ENCODE data around the gene RBFA.
A peak's percentile ranks its signal among the peaks of the same experiment; 100 is the strongest.
"Not testable (repeated sequence)": the region's sequence is repeated elsewhere in the genome, so short reads cannot be mapped to it uniquely, and the experiment has no call there.

Gene RBFA

DNA sequence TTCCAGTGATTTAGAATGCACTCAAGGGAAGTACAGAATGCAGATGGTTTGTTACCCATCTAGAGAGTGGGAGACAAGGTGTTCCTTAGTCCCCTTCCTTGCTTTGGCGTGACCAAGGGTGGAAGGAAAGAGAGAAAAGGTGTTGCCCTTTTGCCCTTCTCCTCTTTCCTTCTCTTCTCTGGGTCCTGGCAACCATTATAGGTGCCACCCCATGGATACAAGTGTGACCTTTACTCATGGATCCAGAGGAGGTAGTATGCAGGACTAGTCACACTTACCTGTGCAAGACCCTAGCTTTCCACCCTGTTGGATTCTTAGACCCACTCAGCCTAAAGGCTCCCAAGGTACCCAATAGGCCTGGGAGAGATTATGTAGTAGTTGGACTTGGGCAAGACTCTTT is 11.6 kb upstream of the RBFA start:
- no peaks in the 10 kb centered on the region for H3K27me3 ChIP-seq (replicated peaks; ENCODE audit: control insufficient read depth, insufficient read depth, low read length)
- DNase-seq (ENCODE audit: extremely low read depth, insufficient read length) = no peak
- TF ChIP-seq, protein P1, sequence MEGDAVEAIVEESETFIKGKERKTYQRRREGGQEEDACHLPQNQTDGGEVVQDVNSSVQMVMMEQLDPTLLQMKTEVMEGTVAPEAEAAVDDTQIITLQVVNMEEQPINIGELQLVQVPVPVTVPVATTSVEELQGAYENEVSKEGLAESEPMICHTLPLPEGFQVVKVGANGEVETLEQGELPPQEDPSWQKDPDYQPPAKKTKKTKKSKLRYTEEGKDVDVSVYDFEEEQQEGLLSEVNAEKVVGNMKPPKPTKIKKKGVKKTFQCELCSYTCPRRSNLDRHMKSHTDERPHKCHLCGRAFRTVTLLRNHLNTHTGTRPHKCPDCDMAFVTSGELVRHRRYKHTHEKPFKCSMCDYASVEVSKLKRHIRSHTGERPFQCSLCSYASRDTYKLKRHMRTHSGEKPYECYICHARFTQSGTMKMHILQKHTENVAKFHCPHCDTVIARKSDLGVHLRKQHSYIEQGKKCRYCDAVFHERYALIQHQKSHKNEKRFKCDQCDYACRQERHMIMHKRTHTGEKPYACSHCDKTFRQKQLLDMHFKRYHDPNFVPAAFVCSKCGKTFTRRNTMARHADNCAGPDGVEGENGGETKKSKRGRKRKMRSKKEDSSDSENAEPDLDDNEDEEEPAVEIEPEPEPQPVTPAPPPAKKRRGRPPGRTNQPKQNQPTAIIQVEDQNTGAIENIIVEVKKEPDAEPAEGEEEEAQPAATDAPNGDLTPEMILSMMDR (IDR thresholded peaks at IDR 0.05; ENCODE audit: insufficient read depth, low read length, poor library complexity, severe bottlenecking) = no peak
- H3K36me3 ChIP-seq (ENCODE audit: control insufficient read depth, insufficient read depth, low read length) = no peaks in the 10 kb centered on the region
- H3K4me3 ChIP-seq (replicated peaks; ENCODE audit: low read depth, low read length) = no peak overlapping the region

DNA sequence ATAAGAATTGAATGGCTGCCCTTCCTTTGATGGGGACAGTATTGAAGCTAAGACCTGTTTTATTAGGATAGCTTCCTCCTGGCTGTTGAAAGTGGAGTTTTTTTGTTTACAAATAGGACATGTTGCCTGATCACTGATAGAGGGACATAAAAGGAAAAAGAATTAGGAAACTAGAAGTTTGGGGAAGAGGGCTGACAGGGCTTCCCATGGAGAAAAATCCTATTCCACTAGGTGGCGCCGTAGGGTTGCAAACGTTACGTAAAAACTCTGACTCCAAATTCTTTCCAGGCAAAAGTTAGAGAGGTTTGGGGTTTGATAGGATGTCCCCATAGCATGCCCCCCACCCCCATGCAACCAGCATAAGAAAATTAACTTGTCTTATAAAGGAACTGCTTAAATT is 11.1 kb upstream of the RBFA start:
- DNase-seq (ENCODE audit: extremely low read depth, insufficient read length) = no peak
- no peak overlapping the region for H3K4me3 ChIP-seq (replicated peaks; ENCODE audit: low read depth, low read length)
- TF ChIP-seq, protein P1 (IDR thresholded peaks at IDR 0.05; ENCODE audit: insufficient read depth, low read length, poor library complexity, severe bottlenecking) = peak; percentile 33
- H3K27me3 ChIP-seq (replicated peaks; ENCODE audit: control insufficient read depth, insufficient read depth, low read length) = no peaks in the 10 kb centered on the region
- no peaks in the 10 kb centered on the region for H3K36me3 ChIP-seq (ENCODE audit: control insufficient read depth, insufficient read depth, low read length)

DNA sequence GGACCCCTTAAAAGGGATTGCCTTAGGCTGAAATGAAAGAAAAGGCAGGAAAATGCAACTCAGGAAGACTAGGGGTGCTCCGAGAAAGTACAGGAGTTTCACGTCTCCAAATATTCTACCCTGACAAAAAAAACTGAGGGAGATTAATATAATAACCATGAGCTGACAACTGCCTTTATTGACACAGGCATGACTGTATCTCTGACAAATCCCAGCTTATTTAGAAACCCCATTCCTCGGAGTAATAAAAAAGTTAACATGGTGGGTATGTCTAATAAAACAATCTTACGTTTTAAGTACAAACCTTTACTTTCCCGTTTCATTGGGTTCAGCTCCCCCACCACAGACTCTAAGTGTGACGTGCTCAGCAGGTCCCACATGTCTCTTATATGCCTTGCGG is 7.9 kb upstream of the RBFA start:
- TF ChIP-seq, protein P1 (IDR thresholded peaks at IDR 0.05; ENCODE audit: insufficient read depth, low read length, poor library complexity, severe bottlenecking) = no peak
- no peaks in the 10 kb centered on the region for H3K27me3 ChIP-seq (replicated peaks; ENCODE audit: control insufficient read depth, insufficient read depth, low read length)
- no peak overlapping the region for H3K4me3 ChIP-seq (replicated peaks; ENCODE audit: low read depth, low read length)
- no peaks in the 10 kb centered on the region for H3K36me3 ChIP-seq (ENCODE audit: control insufficient read depth, insufficient read depth, low read length)
- DNase-seq (ENCODE audit: extremely low read depth, insufficient read length) = no peak

DNA sequence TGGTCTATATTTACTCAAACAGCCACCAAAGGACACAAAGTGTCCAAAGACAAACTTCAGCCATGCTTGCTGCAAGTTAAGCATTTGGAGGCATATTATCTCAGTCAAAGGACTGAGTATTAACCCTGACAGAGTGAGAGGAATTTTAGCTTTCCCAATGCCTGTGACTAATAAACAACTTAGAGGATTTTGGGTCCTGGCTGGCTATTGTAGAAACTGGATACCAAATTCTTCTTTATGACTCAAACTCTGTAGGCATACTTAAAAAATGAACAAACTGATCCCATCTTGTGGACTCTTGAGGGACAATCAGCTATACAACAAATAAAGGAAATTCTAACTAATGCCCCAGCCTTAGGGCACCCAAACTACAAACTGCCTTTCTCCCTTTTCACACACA is 6.5 kb upstream of the RBFA start:
- H3K27me3 ChIP-seq (replicated peaks; ENCODE audit: control insufficient read depth, insufficient read depth, low read length); H3K4me3 ChIP-seq (replicated peaks; ENCODE audit: low read depth, low read length); H3K36me3 ChIP-seq (ENCODE audit: control insufficient read depth, insufficient read depth, low read length); DNase-seq (ENCODE audit: extremely low read depth, insufficient read length): not testable (repeated sequence)

DNA sequence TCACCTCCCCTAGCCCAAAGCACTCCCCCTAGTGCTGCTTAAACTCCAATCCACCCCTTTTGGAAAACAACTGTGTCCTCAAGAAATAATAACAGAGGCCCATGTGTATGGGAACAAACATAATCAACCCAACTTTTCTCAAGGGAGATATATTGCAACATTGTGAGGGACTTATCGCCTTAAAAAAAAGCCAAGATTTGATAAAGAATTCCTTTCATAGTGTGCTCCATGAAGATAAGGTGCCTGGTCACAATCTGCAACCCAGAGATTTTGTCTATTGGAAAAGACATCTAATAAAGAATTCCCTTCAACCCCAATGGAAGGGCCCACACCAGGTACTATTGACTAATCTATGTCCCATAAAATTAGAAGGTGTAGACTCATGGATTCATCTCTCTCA is 4.5 kb upstream of the RBFA start:
- Histone ChIP-seq H3K36me3 (ENCODE audit: control insufficient read depth, insufficient read depth, low read length) (no peaks in the 10 kb centered on the region), H3K27me3 (replicated peaks; ENCODE audit: control insufficient read depth, insufficient read depth, low read length) (no peaks in the 10 kb centered on the region), H3K4me3 (replicated peaks; ENCODE audit: low read depth, low read length) (no peak overlapping the region)
- TF ChIP-seq, protein P1 (IDR thresholded peaks at IDR 0.05; ENCODE audit: insufficient read depth, low read length, poor library complexity, severe bottlenecking) = no peak
- no peak for DNase-seq (ENCODE audit: extremely low read depth, insufficient read length)

DNA sequence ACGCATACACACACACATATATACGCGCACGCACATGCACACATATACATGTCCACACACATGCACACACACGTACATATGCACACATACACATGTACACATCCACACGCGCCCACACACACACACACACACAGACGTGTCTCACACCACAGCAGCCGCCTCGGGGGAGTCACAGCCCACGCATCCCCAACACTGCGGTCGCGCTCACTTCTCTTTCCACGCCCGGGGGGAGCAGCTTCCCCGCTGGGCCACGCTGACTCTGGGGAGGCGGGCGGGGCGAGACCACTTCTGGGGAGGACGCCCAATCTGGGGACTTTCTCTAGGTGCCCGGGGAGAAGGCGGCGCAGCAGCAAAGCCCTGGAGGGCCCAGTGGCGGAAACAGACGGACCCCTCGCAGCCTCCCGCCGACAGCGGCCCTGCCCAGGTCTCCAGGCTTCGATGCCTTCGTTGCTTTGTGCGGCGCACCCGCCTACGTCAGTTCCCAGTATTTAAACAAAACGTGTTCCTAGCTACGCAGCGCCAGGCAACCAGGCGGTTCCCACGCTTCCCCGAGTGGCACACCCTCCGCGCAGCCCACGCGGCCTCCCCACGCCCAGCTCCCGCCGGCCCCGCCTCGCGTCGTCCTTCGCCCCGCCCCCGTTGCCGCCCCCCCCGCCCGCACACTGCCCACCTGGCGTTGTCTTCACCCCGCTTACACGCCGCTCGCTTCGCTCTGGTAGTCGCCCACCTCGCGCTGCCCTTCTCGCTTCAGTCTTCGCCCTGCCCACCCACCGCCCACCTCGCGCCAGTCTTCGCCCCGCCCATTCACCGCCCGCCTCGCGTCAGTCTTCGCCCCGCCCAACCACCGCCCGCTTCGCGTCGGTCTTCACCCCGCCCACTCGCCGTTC is 810 bp upstream of the RBFA start:
- TF ChIP-seq, protein P1 (IDR thresholded peaks at IDR 0.05; ENCODE audit: insufficient read depth, low read length, poor library complexity, severe bottlenecking) = no peak
- peak overlapping the region; percentile 83 for H3K4me3 ChIP-seq (replicated peaks; ENCODE audit: low read depth, low read length)
- H3K36me3 ChIP-seq (ENCODE audit: control insufficient read depth, insufficient read depth, low read length) = peaks cover 7% of the 10 kb centered on the region
- no peaks in the 10 kb centered on the region for H3K27me3 ChIP-seq (replicated peaks; ENCODE audit: control insufficient read depth, insufficient read depth, low read length)
- DNase-seq (ENCODE audit: extremely low read depth, insufficient read length) = no peak
